Measurements from ENCODE around the gene DNPEP.

Gene DNPEP

DNA sequence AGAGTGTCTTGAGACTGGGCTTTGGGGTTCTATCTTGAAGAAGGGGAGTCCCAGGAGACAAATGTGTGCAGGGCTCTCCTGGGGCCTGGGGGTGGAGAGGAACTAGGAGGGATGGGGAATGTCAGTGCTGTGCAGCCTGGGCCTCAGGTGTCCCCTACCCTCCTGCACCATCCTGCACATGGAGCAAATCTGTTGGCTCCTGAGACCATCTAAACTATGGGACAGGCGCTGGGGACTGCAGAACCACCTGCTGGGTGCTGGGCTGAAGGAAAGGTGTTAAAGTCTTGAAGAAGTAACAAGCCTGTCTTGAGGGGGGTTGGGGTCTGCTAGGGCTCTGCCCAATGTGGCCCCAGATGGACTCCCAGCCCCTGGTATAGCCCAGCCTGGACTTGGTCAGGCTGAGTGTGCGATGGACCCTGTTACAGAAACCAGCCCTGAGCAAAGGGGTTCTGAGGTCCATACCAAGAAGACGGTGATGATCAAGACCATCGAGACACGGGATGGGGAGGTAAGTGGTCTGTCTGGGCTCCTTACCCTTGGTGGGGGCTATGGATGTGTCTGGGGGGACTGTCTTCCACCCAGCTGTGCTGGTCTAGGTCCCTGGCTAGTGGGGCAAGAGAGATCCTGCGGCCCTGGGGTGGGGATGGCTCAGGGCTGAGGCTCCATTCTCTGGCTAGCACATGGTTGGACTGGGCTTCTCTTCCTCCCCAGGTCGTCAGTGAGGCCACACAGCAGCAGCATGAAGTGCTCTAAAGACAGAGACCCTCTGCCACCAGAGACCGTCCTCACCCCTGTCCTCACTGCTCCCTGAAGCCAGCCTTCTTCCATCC, 37.7 kb upstream of the DNPEP start:
- no peak for DNase-seq (ENCODE audit: low read depth)
- TF ChIP-seq, protein P1, sequence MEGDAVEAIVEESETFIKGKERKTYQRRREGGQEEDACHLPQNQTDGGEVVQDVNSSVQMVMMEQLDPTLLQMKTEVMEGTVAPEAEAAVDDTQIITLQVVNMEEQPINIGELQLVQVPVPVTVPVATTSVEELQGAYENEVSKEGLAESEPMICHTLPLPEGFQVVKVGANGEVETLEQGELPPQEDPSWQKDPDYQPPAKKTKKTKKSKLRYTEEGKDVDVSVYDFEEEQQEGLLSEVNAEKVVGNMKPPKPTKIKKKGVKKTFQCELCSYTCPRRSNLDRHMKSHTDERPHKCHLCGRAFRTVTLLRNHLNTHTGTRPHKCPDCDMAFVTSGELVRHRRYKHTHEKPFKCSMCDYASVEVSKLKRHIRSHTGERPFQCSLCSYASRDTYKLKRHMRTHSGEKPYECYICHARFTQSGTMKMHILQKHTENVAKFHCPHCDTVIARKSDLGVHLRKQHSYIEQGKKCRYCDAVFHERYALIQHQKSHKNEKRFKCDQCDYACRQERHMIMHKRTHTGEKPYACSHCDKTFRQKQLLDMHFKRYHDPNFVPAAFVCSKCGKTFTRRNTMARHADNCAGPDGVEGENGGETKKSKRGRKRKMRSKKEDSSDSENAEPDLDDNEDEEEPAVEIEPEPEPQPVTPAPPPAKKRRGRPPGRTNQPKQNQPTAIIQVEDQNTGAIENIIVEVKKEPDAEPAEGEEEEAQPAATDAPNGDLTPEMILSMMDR (IDR thresholded peaks at IDR 0.05; ENCODE audit: control insufficient read depth, extremely low read depth, insufficient read depth), result no peak
- H3K4me3 ChIP-seq (ENCODE audit: low read depth, low read length), result no peak overlapping the region

DNA sequence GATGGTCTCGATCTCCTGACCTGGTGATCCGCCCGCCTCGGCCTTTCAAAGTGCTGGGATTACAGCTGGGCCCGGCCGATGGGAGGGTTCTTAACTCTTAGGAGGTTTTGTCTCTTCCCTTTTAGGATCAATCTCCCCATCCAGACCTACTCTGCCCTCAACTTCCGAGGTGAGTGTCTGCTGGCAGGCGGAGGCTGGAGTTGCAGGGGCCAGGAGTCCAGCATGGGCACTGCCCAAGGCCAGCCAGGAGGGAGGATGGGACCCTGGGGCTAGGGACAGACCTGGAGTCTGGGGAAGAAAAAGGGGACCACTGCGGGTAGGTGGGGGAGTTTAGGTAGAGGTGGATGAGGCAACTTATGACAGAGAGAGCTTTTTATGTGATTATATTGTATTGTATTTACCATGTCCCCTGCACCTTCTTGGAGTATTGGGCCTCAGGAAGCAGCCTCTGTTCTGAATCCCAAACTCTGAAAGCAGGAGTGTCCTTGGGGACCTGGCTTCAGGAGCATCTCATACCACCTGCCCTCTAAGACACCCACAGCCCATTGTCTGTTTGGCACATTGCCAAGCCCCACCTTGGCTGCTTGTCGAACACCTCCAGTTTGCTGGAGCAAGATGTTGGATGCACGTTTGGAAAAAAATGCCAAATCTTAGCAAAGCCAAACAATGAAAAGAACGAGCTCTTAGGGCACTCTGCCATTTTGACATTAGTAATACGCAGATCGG, 36.1 kb upstream of the DNPEP start:
- H3K4me3 ChIP-seq (ENCODE audit: low read depth, low read length), result no peak overlapping the region
- DNase-seq (ENCODE audit: low read depth), result no peak
- TF ChIP-seq, protein P1 (IDR thresholded peaks at IDR 0.05; ENCODE audit: control insufficient read depth, extremely low read depth, insufficient read depth), result no peak

DNA sequence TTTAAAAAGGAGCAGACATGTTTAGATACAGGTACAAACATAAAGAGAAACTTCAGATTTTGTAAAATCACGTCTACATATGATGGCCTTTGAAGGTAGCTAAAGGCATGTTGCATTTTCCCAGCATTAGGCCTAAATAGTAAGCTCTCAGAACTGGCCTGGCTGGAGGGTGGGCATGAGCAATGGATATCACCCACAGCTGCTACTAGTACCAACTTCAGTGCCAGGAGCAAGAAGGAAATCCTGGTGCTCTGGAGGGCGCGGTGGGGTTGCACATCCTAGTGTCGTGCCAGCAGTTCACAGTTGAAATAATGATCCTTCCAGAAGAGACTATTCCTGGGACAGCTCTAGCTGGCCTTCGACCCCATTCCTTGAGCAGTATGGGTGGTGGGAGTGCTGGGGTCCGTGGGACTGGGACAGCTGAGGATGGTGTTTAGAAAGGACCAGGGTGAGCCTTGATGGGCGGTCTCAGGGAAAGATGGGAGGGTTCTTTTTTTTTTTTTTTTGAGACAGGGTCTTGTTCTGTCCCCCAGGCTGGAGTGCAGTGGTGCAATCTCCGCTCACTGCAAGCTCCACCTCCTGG, 35.3 kb upstream of the DNPEP start:
- no peak for DNase-seq (ENCODE audit: low read depth)
- TF ChIP-seq, protein P1 (IDR thresholded peaks at IDR 0.05; ENCODE audit: control insufficient read depth, extremely low read depth, insufficient read depth), result no peak
- no peak overlapping the region for H3K4me3 ChIP-seq (ENCODE audit: low read depth, low read length)

DNA sequence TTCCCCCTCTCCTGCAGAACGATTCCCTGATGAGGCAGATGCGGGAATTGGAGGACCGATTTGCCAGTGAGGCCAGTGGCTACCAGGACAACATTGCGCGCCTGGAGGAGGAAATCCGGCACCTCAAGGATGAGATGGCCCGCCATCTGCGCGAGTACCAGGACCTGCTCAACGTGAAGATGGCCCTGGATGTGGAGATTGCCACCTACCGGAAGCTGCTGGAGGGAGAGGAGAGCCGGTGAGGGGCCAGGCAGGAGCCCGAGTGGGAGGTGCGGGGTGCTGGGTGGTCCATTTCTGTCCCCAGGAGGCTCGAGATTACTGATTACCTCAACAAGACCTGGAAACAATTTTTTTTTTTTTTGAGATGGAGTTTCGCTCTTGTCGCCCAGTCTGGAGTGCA, 33.6 kb upstream of the DNPEP start:
- no peak overlapping the region for H3K4me3 ChIP-seq (ENCODE audit: low read depth, low read length)
- no peak for DNase-seq (ENCODE audit: low read depth)
- TF ChIP-seq, protein P1 (IDR thresholded peaks at IDR 0.05; ENCODE audit: control insufficient read depth, extremely low read depth, insufficient read depth), result no peak

DNA sequence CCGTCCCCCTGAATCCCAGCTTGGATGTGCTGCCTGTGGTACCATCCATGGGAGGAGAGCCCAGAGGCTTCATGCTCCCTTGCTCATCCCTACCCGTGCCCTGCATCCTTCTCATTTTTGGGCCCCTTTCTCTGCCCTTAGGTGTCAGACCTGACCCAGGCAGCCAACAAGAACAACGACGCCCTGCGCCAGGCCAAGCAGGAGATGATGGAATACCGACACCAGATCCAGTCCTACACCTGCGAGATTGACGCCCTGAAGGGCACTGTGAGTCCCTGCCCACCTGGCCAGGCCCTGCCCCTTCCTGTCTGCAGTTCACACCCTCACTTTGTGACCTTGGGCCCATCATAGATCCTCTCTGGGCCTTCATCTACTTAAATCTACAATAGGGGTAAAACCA, 33.0 kb upstream of the DNPEP start:
- no peak for DNase-seq (ENCODE audit: low read depth)
- H3K4me3 ChIP-seq (ENCODE audit: low read depth, low read length), result no peak overlapping the region
- TF ChIP-seq, protein P1 (IDR thresholded peaks at IDR 0.05; ENCODE audit: control insufficient read depth, extremely low read depth, insufficient read depth), result no peak

DNA sequence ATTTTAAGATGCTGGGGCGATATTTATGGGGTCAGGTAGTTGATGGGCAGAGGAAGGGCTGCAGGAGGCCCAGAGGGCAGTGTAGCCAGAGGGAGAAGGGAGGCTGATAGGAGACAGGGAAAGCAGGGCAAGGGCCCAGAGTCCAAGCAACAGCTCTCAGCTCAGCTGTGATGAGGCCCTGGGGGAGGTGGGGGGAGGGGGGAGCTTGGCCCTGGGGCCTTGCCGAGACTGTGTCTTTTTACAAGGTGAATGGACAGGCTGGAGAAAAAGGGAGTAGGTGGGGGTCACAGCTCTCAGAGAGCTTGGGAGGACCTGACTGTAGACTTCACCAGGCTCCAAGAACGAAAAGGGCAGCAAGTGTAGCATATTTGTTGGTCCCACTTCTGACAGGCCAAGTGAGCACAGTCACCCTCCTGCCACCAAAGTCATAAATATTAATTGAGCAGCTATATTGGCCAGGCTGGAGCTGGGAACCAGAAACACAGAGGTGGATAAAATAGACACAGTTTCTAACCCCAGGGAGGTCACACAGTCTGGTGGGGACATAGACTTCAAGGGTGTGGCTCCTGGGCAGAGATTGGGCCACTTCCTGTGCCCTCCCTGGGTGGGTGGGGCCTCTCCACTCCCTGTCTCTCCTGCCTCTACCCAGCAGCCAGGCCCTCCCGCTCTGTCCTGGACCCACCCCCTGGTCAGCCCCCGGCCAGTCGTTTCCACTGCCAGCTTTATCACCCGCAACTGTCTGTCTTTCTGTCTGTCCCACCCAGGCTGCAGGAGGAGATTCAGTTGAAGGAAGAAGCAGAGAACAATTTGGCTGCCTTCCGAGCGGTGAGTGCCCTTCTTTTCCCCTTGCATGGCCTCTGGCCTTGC, 31.9 kb upstream of the DNPEP start:
- no peak overlapping the region for H3K4me3 ChIP-seq (ENCODE audit: low read depth, low read length)
- no peak for DNase-seq (ENCODE audit: low read depth)
- TF ChIP-seq, protein P1 (IDR thresholded peaks at IDR 0.05; ENCODE audit: control insufficient read depth, extremely low read depth, insufficient read depth), result no peak

All from LNCaP clone FGC (cell line).